Kidney epithelial cell (primary cell): ENCODE results near the gene KRT15. TPM values are rescaled to one million over a fixed set of nuclear protein-coding genes. Genes with fewer than 3 reads are reported as not detected.

Experiments
- DNase-seq: peaks from one replicate; pipeline ENCODE4 v3.0.0-alpha.2; 2010; ENCODE audit warnings: low read depth
- H3K27me3 ChIP-seq: 2 replicates; pipeline ENCODE4 v1.6.0; 2011; ENCODE audit warnings: low read length; ENCODE audit not compliant: control insufficient read depth, insufficient read depth
- H3K36me3 ChIP-seq: 2 replicates; pipeline ENCODE4 v1.5.1; 2011; ENCODE audit warnings: low read length; ENCODE audit not compliant: control insufficient read depth, insufficient read depth
- H3K4me3 ChIP-seq: 2 replicates; pipeline ENCODE4 v1.5.1; 2011; ENCODE audit warnings: low read depth, mild to moderate bottlenecking, control low read depth, low read length
- CTCF ChIP-seq: IDR thresholded peaks from 2 replicates; pipeline ENCODE4 v1.5.1; 2011; ENCODE audit warnings: mild to moderate bottlenecking, moderate library complexity, low read length, control low read depth, inconsistent platforms; ENCODE audit not compliant: insufficient read depth, poor library complexity, severe bottlenecking
- total RNA-seq: library from RNA; depleted of rRNA; stranded (reverse); fragments of >200 nt; gene quantifications from 2 replicates; pipeline ENCODE4 v1.2.3, GENCODE V29; 2015

Gene KRT15
- total RNA-seq, 1 donor from 2014 or later = 1.3 TPM

GRCh38 chr17:41510251-41511065 is 8.2 kb downstream of the KRT15 start:
- Histone ChIP-seq H3K4me3 (no peak overlapping the region), H3K27me3 (no peaks in the 10 kb centered on the region), H3K36me3 (no peaks in the 10 kb centered on the region)
- no peak for DNase-seq
- no peak for TF ChIP-seq CTCF

- TF ChIP-seq CTCF = no peak
- H3K27me3 ChIP-seq = no peaks in the 10 kb centered on the region
- no peaks in the 10 kb centered on the region for H3K36me3 ChIP-seq
- DNase-seq = no peak
- no peak overlapping the region for H3K4me3 ChIP-seq
Measured at GRCh38 chr17:41507315-41507880, 11.3 kb downstream of the KRT15 start.

- no peak overlapping the region for H3K4me3 ChIP-seq
- DNase-seq = no peak
- no peaks in the 10 kb centered on the region for H3K27me3 ChIP-seq
- TF ChIP-seq CTCF = no peak
- H3K36me3 ChIP-seq = no peaks in the 10 kb centered on the region
Measured at GRCh38 chr17:41505809-41506767, 12.6 kb downstream of the KRT15 start.

- no peak for TF ChIP-seq CTCF
- H3K4me3 ChIP-seq = no peak within 1 kb of the TSS
- no peaks in the 10 kb centered on the region for H3K27me3 ChIP-seq
- no peak for DNase-seq
- no peaks in the 10 kb centered on the region for H3K36me3 ChIP-seq
Measured at GRCh38 chr17:41505007-41505808, 13.5 kb downstream of the KRT15 start, which contains the start of gene KRT13. KRT13 (minus strand) TSS chr17:41505612; CDS start chr17:41505550, 62 bp downstream.

GRCh38 chr17:41504246-41504977 is 14.3 kb downstream of the KRT15 start:
- H3K36me3 ChIP-seq = no peaks in the 10 kb centered on the region
- no peaks in the 10 kb centered on the region for H3K27me3 ChIP-seq
- H3K4me3 ChIP-seq = no peak overlapping the region
- TF ChIP-seq CTCF = no peak
- no peak for DNase-seq
